Gastrocnemius medialis (tissue), 4 donors: ENCODE measurements around the gene NCK2. TPM values are rescaled to one million over a fixed set of nuclear protein-coding genes. Genes with fewer than 3 reads are reported as not detected.
A peak's percentile ranks its signal among the peaks of the same experiment; 100 is the strongest.

Source experiments
- ATAC-seq, 2 donors: fragments of 150-250 bp; one replicate each; pipeline ENCODE4 v1.9.1; 2016
- DNase-seq, 2 donors: peaks; one replicate each; pipeline ENCODE4 v3.0.0-alpha.2; 2019
- H3K27ac ChIP-seq, 4 donors: fragments of 200-600 bp; sonication (generic); 1 replicate in 1 of 4; 2 replicates in 3 of 4; pipeline ENCODE4 v1.5.1; 2016 to 2018; ENCODE audit warnings: mild to moderate bottlenecking in 2 of 4, moderate library complexity in 1 of 4
- H3K27me3 ChIP-seq, 3 donors: fragments of 200-600 bp; sonication (generic) in 2 of 3; 1 replicate in 1 of 3; 2 replicates in 2 of 3; pipeline versions ENCODE4 v1.5.1 to v1.6.0; 2016 to 2019; ENCODE audit warnings: mild to moderate bottlenecking in 1 of 3, moderate library complexity in 1 of 3
- H3K36me3 ChIP-seq, 2 donors: fragments of 200-600 bp; sonication (generic) in 1 of 2; one replicate each; pipeline ENCODE4 v1.5.1; 2017 to 2018
- H3K4me1 ChIP-seq, 2 donors: fragments of 200-600 bp; sonication (generic) in 1 of 2; one replicate each; pipeline ENCODE4 v1.5.1; 2016 to 2017; ENCODE audit warnings: mild to moderate bottlenecking in 2 of 2
- H3K4me3 ChIP-seq, 4 donors: fragments of 200-600 bp; sonication (generic) in 3 of 4; 1 replicate in 1 of 4; 2 replicates in 3 of 4; pipeline ENCODE4 v1.5.1; 2016 to 2019; ENCODE audit warnings: mild to moderate bottlenecking in 2 of 4
- H3K9me3 ChIP-seq, 3 donors: fragments of 200-600 bp; sonication (generic) in 2 of 3; 1 replicate in 1 of 3; 2 replicates in 2 of 3; pipeline ENCODE4 v1.5.1; 2016 to 2019
- CTCF ChIP-seq, 5 experiments: fragments of 450-650 bp in 3 of 5; fragments of 200-600 bp in 2 of 5; sonication (generic) in 2 of 5; IDR thresholded peaks in 4 of 5; conservative IDR thresholded peaks in 1 of 5; 1 replicate in 4 of 5; 2 replicates in 1 of 5; pipeline ENCODE4 v1.5.1; 2016 to 2019; ENCODE audit warnings: antibody characterized with exemption in 5 of 5, mild to moderate bottlenecking in 3 of 5, moderate library complexity in 3 of 5
- POLR2A ChIP-seq, 2 donors: fragments of 450-650 bp; IDR thresholded peaks; one replicate each; pipeline ENCODE4 v1.6.1; 2017; ENCODE audit warnings: antibody characterized with exemption in 2 of 2, mild to moderate bottlenecking in 2 of 2, moderate library complexity in 2 of 2
- in situ Hi-C, 4 donors: fragments of 200-750 bp; cut with MboI; loops; one replicate each; pipeline versions ENCODE4 v1.15.0 to v1.8.0; 2017; ENCODE audit warnings: low sequenced_read_pairs in 4 of 4
- intact Hi-C: fragments of 100-400 bp; cut with DNase I; formaldehyde crosslinking; loops from one replicate; pipeline ENCODE4 v1.15.1; 2023; ENCODE audit warnings: low total_unique reads
- total RNA-seq, 4 donors: library from RNA; depleted of rRNA; stranded (reverse); fragments of >200 nt; gene quantifications; one replicate each; pipeline versions ENCODE4 v1.1.0 to v1.2.3, GENCODE V29; 2016

NCK2 gene
- total RNA-seq, 4 donors from 2014 or later = 46.7 to 86.1 (median 57.9) TPM

GRCh38 chr2:105772362-105772761, 27.6 kb downstream of the NCK2 start:
- no peak overlapping the region for H3K4me3 ChIP-seq

GRCh38 chr2:105773568-105773967, 28.9 kb downstream of the NCK2 start:
- Histone ChIP-seq H3K27ac (peak overlapping the region in 3 of 4 donors; percentile 13 to 50 (median 24)), H3K27me3 (no peaks in the 10 kb centered on the region), H3K4me3 (no peak overlapping the region), H3K4me1 (peaks cover 70 to 71% of the 10 kb centered on the region in 2 donors), H3K36me3 (no peaks in the 10 kb centered on the region), H3K9me3 (no peaks in the 10 kb centered on the region)
- intact Hi-C loops (no loop called here), in situ Hi-C loops (no loop called here)
- DNase-seq (no peak), ATAC-seq (no peak)
- TF ChIP-seq CTCF (IDR thresholded peaks at IDR 0.05 in 4 of 5, conservative IDR thresholded peaks at IDR 0.05 in 1 of 5) (no peak), POLR2A (IDR thresholded peaks at IDR 0.05) (no peak)

More at GRCh38 chr2:105772362-105772761, 27.6 kb downstream of the NCK2 start:
- TF ChIP-seq POLR2A (IDR thresholded peaks at IDR 0.05) = no peak
- no peak for TF ChIP-seq CTCF (IDR thresholded peaks at IDR 0.05 in 4 of 5, conservative IDR thresholded peaks at IDR 0.05 in 1 of 5)
- in situ Hi-C loops = no loop called here
- Histone ChIP-seq H3K9me3 (no peaks in the 10 kb centered on the region), H3K27ac (peak overlapping the region; percentile 24 to 59 (median 38)), H3K4me1 (peaks cover 58 to 59% of the 10 kb centered on the region in 2 donors), H3K36me3 (no peaks in the 10 kb centered on the region), H3K27me3 (no peaks in the 10 kb centered on the region)
- intact Hi-C loops = no loop called here
- no peak for DNase-seq
- no peak for ATAC-seq

GRCh38 chr2:105774781-105775337, 30.1 kb downstream of the NCK2 start:
- DNase-seq (no peak), ATAC-seq (peak; percentile 10 to 15)
- no peaks in the 10 kb centered on the region for H3K36me3 ChIP-seq
- no peak overlapping the region for H3K4me3 ChIP-seq
- H3K27ac ChIP-seq = peak overlapping the region in 3 of 4 donors; percentile 24 to 68 (median 50)
- no peaks in the 10 kb centered on the region for H3K27me3 ChIP-seq
- in situ Hi-C loops (no loop called here), intact Hi-C loops (loop anchor here (2.0 kb wide), 1 partner anchor 16 kb away; no protein-coding TSS in a partner anchor)
- TF ChIP-seq POLR2A (IDR thresholded peaks at IDR 0.05) = no peak
- no peak for TF ChIP-seq CTCF (IDR thresholded peaks at IDR 0.05 in 4 of 5, conservative IDR thresholded peaks at IDR 0.05 in 1 of 5)
- no peaks in the 10 kb centered on the region for H3K9me3 ChIP-seq
- peaks cover 77 to 83% of the 10 kb centered on the region in 2 donors for H3K4me1 ChIP-seq

- peaks cover 84 to 87% of the 10 kb centered on the region in 2 donors for H3K4me1 ChIP-seq
- no peaks in the 10 kb centered on the region for H3K36me3 ChIP-seq
- peak overlapping the region; percentile 50 to 85 (median 60) for H3K27ac ChIP-seq
- no peaks in the 10 kb centered on the region for H3K27me3 ChIP-seq
- DNase-seq = no peak
- intact Hi-C loops = loop anchor here (2.0 kb wide), 1 partner anchor 17 kb away; no protein-coding TSS in a partner anchor
- TF ChIP-seq CTCF (IDR thresholded peaks at IDR 0.05 in 4 of 5, conservative IDR thresholded peaks at IDR 0.05 in 1 of 5) (no peak), POLR2A (IDR thresholded peaks at IDR 0.05) (no peak)
- no peaks in the 10 kb centered on the region for H3K9me3 ChIP-seq
- in situ Hi-C loops = no loop called here
- H3K4me3 ChIP-seq = no peak overlapping the region
- no peak for ATAC-seq
Measured at GRCh38 chr2:105775809-105776559, 31.3 kb downstream of the NCK2 start.
